NCI-H187 treated with DMSO at 0.1 percent for 48 hours (cell line): ENCODE data around the gene UNC119B.
"Not testable (repeated sequence)": the region's sequence is repeated elsewhere in the genome, so short reads cannot be mapped to it uniquely, and the experiment has no call there.

Experiments used
- DNase-seq: peaks from one replicate; lab custom pipeline; 2025; lab: John Stamatoyannopoulos, UW

Gene UNC119B

DNA sequence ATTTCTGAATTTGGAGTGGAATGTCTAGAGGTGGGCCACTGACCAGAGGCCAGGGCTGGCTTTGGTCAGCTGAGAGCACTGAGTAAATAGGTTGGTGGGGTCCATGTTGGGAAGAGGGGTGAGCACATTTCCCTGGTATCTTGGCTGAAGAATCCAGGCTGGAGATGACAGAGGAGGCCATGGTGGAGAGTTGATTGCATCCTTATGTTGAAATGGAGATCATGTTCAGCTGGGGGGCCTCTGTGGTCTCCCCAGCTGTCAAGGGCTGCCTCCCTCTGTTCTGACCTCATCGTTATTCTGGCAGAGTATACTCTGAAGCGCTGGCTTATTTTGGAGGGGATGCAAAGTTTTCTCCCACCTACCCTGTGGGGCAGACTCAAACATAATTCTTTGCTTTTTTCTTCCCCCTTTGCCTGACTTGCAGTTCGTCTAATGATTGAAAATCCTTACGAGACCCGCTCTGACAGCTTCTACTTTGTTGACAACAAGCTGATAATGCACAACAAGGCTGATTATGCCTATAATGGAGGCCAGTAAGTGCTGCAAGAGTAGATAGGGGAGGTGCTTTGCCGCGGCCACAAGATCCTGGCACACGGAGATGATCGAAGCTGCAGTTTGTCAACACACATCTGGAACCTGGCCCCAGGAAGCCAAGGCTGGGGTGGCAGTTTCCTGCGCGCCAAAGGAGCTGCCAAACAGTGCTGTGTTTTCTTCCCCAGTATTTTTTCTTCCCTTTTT lies 9.4 kb downstream of the UNC119B start:
- no peak for DNase-seq

DNA sequence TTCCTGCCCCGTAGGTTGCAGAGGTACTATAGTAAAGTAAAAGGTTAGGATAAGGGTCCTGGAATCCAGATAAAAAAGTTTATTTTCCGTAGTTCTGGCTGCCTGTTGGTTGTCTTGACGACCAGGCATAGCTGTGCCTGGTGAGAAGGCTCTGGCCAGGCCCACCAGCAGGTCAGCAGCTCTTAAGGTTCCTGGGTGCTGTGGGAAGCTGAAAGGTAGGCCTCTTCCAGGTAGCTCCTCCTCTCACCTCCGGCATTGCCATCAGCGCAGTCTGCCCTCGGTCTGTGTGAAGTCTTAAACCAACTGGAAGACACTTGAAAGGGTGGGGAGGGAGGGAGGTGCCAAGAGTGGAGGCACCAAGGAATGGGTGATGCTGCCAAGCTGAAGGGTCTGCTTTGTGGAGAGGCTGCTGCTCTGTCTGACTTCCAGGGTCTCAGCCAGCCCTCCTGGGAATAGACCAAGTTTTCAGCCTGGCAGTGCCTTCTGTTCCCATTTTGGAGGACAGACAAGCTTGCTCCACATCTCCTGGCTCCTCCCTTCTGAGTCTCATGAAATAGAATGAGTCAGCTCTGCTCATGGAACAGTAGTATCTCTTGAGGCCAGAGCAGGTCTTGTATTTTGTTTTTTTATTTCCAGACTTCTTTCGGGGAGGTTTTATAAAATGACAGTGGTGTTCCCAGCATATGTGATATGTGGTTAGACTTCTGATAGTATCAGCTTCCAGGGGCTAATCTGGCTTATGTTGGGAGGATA lies 10.2 kb downstream of the UNC119B start:
- DNase-seq: no peak

DNA sequence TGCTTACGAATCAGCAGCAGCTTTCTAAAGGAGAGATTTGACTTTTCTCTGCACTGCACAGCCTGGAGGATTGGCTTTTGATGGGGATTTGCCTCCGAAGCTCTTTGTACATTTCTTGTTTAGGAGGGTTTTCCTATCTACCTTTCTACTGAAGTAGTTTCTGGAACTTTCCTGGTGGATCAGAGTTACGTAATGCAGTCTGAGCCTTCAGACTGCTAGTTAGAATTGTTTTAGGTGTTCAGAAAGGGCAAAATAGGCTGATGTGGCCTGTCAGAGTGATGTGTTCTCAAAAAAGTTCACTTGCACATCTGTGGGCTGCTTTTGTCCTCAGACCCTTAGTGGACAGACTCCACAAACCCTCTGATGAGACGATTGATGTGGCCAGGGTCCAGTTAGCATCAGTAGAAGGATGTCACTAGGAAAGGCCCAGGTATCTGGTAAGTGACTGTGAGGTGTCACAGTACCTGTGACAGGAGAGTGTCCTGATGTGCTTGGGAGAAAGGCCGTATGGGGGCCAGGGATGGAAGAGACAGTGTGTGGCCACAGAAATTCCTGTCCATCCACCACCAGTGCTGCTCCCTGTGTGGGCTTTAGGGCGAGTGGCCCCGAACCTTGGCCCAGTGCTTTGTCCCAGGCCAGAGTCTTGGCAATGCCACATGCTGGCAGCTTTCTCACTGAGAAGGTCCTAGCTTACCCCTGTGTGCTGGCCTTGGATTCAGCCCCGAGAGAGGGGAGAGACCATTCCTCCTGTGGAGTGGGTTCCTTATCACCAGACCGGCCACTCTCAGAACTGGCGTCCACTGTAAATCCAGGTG lies 10.9 kb downstream of the UNC119B start:
- DNase-seq: no peak

DNA sequence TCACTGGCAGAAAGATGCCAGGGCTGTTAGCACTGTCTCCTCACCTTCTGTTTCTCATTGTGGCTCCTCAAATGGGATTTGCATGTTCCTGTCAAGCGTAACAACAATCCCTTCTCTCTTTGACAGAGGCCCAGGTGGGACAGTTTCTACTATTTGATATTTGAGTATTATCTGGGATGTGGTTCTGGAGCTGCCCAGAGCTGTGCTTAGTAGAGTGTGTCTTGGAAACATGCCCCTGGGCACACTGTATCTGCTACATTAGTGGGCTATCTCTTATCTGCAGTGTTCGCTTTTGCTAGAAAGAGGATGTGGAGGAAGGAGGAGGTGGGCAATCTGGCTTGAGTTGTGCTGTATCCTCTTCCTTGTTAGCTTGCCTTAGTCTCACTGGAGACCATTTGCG lies 11.6 kb downstream of the UNC119B start:
- no peak for DNase-seq

DNA sequence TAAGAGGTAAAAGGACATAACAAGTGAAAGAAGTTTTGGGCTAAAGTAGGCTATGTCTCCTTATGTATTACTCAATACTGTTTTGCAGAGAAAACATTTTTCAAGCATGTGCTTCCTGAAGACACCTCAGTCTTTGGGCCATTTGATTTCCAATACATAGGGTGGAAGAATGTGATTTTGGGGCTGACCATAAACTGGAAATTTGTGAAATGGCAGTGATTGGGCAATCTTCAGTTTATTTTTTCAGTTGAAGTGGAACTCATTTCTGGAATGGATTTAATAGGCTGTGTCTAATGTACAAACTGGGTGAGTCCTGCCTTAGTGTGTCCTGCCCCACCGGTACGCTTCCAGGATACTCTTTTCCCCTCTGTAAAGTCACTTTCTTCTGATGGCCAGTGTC lies 12.5 kb downstream of the UNC119B start:
- no peak for DNase-seq

DNA sequence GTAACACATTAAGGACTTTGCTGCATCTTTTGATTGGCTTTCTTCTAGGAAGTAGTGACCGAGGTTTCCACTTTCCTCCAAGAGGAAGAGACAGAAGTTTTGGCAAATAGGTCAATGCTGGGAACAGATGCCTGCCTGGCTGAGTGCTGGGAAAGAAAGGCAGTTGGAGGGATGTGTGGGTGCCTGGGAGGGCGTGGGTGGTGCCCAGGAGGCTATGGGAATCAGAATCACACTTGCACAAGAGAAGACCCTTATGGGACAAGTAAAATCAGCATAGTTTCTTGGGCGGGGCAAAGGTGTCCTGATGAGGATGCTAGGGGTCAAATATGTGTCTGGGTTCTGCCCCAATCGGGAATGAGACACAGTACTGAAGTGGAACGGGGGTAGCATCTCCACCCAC lies 14.5 kb downstream of the UNC119B start:
- no peak for DNase-seq

DNA sequence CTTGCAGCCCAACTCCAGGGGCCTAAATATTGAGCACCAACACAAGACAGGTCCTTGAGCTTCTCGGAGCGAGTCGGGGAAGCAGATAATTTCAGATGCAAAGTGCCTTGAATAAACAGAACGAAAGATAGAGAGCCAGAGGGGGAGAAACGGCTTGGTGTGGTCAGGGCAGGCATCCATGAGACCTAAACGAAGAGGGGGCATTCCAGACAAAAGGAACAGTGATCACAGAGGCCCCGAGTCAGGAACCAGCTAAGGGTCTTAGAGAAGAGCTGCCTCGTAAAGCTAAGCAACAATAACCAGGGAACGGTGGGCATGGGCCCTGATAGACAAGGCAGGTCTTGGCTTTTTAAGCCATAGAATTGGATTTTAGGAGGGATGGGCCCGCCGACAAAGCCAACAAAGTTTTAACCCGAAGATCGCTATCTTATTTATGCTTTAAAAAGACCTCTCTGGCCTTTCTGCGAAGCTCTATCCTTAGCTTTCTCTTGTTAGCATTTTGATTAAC lies 14.9 kb downstream of the UNC119B start:
- no peak for DNase-seq

DNA sequence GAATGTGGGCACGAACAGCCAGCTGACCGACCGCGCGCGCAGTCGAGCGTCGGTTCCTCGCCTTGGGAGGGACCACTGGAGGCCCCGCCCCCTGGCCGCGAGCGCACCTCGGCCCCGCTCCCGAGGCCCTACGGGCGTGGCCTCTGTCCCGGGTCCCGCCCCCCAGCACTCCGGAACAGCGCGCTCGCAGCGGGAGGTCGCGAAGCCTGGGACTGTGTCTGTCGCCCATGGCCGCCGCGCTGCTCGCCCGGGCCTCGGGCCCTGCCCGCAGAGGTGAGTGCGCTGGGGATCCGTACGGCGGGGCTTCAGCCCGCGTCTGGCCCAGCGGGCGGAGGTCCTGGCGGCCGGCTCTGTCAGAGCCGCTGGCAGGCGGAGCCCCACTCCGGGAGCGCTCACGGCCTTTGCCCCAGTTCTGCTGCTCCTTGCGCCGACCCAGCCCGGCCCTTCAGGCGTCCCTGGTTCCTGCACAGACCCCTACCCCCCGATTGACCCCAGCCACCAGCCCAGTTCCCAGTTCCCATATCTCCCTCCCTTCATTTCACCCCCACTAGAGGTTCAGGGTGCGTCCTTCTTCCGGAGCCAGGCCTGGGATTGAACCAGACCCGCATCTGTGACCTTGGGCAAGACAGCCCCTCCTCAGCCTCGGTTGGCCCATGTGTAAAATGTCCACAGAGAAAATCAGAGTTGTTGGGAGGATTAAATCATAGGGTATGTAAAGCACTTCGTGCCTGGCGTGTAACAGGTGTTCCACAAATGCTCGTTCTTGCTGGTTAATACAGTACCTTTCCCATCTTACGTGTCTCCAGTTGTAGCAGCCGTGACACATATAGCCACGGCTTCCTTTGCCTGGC lies 15.6 kb downstream of the UNC119B start, which contains the start of gene ACADS:
TSS of gene ACADS (plus strand) at position 168 of the 851 bp plus-strand sequence. CDS start at position 228, 60 bp downstream.
- DNase-seq: peak; percentile 35

DNA sequence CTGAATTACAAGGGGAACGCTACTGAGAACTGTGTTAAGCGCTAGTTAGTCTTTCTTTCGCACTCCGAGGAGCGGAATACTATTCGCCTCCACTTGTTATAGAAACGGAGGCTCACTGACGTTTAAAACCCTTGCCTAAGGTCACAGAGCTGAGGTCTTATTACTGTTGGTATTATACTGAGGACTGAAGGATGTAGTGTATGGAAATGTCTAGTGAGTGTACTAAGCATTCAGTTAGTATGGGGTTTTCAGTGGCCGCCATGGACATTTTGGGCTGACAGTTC lies 16.2 kb downstream of the UNC119B start:
- no peak for DNase-seq

DNA sequence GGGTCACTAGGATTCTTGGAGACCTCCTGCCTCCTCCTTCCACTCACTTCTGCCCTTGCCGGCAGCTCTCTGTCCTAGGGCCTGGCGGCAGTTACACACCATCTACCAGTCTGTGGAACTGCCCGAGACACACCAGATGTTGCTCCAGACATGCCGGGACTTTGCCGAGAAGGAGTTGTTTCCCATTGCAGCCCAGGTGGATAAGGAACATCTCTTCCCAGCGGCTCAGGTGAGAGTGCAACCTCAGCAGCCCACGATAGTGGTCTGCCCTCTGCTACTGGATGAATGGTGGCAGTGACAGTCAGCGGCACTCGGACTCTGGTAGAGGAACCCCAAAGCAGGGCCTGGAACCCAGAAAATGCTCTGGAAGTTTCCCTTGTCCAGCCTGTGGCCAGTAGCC lies 16.7 kb downstream of the UNC119B start:
- DNase-seq: no peak

DNA sequence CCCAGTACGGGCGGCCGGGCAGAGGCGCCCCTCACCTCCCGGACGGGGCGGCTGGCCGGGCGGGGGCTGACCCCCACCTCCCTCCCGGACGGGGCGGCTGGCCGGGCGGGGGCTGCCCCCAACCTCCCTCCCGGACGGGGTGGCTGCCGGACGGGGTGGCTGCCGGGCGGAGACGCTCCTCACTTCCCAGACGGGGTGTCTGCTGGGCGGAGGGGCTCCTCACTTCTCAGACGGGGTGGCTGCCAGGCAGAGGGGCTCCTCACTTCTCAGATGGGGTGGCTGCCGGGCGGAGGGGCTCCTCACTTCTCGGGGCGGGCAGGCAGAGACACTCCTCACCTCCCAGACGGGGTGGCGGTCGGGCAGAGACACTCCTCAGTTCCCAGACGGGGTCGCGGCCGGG lies 21.9 kb downstream of the UNC119B start:
- not testable (repeated sequence) for DNase-seq

DNA sequence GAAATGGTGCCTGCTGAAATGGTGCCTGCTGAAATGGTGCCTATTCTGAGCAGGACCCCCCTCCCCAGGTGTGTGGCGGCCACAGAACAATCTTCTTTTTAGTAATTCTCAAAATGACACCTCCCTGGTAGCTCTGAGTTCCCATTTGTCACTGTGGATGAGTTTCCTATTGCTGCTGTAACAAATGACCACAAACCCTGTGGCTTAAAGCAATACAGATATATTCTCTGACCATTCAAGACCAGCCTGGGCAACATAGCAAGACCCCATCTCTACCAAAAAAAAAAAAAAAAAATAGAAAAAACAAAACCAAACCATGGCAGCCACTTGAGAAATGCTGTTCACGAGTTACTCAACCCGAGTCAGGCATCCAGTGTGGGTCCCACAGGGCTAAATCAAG lies 23.3 kb downstream of the UNC119B start:
- no peak for DNase-seq

DNA sequence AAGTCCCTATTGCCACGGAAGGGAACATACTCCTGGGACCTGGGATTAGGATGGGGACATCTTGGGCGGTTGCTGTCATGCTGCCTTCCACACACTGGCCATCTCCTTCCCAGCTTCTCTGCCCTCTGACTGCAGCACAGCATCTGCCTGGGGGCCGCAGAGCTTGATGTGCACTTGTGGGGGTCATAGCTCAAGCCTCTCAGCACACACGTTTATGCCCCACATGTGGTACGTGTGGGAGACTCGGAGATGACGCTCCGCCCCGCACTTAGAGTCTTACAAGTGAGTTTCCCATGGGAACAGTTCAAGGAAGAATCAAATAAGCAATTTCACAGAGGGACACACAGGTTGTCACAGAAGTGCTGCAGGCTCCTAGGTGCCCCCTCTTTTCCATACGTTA lies 24.0 kb downstream of the UNC119B start:
- DNase-seq: peak; percentile 43

DNA sequence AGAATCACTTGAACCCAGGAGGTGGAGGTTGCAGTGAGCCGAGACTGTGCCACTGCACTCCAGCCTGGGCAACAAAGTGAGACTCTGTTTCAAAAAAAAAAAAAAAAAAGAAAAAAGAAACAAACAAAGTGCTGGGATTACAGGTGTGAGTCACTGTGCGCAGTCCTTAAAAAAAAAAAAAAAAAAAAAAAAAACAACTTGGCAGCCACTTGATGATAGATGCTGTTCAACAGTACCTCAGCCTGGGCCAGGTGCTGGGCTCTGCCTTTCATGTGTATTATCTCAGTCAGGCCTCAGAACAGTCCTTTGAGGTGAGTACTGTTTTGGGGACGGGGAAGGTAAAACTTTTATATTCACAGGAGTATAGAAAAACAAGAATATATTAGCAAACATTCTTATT lies 24.9 kb downstream of the UNC119B start:
- DNase-seq: no peak

DNA sequence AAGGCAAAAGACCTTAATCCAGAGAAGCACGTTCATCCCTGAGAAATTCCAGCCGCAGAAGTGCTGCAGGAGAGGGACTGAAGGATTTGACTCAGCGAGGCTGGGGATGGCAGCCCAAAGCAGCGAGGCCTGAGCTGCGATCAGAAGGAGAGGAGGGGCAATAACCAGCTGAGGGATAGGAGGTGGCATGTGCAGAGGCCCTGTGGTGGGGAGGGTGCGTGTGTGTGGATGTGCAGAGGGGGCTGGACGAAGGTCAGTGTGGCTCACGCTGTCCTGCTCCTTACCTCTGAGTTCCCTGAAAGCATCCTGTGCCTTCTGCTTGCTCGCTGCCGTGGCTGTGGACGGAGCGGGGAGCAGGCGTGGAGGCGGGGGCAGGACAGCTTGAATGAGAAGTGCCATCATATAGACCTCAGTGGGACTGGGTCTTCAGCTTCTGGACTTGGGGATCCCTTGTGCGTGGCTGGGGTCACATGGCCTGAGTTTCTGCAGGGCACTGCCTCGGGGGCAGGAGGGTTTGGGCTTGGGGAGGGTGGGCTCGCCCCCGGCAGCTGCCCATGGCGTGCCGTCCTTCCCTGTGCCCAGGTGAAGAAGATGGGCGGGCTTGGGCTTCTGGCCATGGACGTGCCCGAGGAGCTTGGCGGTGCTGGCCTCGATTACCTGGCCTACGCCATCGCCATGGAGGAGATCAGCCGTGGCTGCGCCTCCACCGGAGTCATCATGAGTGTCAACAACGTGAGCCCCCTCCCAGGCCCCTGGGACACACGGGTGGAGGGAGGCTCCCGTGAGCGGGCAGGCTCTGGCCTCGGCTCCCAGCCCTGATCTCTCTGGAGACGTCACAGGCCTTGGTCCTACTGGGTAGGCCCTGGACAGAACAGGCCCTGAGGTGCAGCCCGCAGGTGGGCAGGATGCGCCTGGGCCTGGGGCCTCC lies 26.4 kb downstream of the UNC119B start:
- DNase-seq: no peak

DNA sequence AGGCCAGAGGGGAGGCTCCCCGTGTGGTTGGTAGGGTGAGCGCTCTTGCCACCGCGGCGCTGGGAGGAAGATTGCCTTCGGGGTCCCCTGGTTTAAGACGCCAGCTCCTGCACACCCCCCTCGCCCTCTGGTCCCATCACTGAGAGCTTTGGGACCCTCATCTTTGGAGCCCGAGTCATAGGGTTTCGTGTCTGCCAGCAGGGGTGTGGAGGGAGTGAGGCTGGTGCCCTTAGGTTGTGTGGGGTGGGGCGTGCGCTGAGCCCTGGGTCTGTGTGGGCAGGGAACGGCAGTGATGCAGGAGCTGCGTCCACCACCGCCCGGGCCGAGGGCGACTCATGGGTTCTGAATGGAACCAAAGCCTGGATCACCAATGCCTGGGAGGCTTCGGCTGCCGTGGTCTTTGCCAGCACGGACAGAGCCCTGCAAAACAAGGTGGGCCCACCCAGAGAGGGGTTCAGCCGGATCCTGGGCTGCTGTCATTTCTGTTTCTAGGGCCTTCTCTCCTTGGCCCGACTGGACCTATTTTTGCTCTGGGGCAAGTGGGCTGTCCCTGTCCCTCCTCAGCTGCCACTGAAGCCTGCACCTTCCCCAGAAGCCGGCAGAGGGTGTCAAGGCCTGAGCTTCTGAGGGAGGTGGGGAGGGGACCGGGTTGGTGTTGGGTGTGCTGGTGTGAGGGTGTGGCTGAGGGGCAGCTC lies 27.4 kb downstream of the UNC119B start:
- no peak for DNase-seq

DNA sequence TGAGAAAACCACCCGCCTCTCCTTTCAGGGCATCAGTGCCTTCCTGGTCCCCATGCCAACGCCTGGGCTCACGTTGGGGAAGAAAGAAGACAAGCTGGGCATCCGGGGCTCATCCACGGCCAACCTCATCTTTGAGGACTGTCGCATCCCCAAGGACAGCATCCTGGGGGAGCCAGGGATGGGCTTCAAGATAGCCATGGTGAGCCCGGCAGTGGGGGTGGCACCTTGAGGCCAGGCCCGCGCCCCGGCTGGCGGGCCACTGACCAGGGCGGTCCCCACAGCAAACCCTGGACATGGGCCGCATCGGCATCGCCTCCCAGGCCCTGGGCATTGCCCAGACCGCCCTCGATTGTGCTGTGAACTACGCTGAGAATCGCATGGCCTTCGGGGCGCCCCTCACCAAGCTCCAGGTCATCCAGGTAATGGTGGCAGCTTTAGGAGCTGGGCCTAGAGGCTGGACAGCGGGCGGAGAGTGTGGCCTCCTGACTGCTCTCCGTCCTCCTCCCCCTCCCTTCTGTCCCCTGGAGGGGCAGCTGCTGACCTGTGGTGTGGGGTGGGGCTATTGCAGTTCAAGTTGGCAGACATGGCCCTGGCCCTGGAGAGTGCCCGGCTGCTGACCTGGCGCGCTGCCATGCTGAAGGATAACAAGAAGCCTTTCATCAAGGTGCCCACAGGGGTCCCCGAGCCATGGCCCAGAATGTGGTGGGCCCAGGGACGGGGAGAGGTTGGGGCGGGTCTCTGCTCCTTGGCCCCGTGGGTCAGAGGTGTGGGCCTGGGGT lies 28.2 kb downstream of the UNC119B start:
- DNase-seq: no peak

DNA sequence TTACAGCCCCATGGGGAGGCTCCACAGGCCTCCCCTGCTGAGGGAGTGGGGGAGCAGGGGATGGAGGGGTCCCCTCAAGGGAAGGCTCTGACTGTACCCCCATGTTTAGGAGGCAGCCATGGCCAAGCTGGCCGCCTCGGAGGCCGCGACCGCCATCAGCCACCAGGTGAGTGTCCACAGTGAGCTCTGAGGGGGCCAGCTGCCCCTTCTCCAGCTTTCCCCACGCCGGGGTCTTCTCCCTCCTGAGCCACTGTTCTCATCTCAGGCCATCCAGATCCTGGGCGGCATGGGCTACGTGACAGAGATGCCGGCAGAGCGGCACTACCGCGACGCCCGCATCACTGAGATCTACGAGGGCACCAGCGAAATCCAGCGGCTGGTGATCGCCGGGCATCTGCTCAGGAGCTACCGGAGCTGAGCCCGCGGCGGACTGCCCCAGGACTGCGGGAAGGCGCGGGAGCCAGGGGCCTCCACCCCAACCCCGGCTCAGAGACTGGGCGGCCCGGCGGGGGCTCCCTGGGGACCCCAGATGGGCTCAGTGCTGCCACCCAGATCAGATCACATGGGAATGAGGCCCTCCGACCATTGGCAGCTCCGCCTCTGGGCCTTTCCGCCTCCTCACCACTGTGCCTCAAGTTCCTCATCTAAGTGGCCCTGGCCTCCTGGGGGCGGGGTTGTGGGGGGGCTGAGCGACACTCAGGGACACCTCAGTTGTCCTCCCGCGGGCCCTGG lies 28.9 kb downstream of the UNC119B start:
- DNase-seq: no peak
